PFSK-1 (cell line): ENCODE results near the gene DNALI1.

ENCODE experiments used
- POLR2AphosphoS5 ChIP-seq: IDR thresholded peaks from 2 replicates; pipeline ENCODE4 v1.6.1; 2012; ENCODE audit warnings: low read depth, mild to moderate bottlenecking, control low read depth, low read length, moderate library complexity
- SIN3A ChIP-seq: IDR thresholded peaks from 2 replicates; pipeline ENCODE4 v1.6.1; 2012; ENCODE audit warnings: mild to moderate bottlenecking, low read length, moderate library complexity, borderline replicate concordance; ENCODE audit not compliant: insufficient read depth
- TAF1 ChIP-seq: IDR thresholded peaks from 2 replicates; pipeline ENCODE4 v1.6.1; 2012; ENCODE audit warnings: low read length, control low read depth, borderline replicate concordance; ENCODE audit not compliant: insufficient read depth
- TF ChIP-seq, protein P1 (sequence below), 2 experiments: IDR thresholded peaks; 2 replicates each; pipeline versions ENCODE4 v1.6.1 to v1.8.0; 2011 to 2012; ENCODE audit warnings: low read depth in 2 of 2, low read length in 2 of 2, control low read depth in 1 of 2, inconsistent platforms in 1 of 2, mild to moderate bottlenecking in 1 of 2, moderate library complexity in 1 of 2; ENCODE audit not compliant: insufficient read depth in 1 of 2

DNA sequence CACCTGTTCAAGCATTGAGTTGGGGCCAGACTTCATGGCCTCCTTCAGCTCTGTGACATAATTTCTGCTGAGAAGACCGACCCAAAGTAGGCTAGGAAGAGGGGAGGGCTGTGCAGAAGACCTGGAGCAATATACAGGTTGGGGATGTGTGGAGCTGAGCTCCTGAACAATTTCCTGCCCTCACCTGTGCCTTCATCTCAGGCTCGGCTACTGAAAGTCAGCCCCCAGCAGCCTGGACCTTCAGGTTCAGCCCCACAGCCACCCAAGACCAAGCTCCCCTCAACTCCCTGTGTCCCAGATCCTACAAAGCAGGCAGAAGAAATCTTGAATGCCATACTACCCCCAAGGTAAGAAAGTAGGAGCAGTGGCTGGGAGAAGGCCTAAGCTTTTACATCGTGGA lies 662 bp downstream of the DNALI1 start:
- TF ChIP-seq POLR2AphosphoS5, result no peak
- TF ChIP-seq, protein P1, sequence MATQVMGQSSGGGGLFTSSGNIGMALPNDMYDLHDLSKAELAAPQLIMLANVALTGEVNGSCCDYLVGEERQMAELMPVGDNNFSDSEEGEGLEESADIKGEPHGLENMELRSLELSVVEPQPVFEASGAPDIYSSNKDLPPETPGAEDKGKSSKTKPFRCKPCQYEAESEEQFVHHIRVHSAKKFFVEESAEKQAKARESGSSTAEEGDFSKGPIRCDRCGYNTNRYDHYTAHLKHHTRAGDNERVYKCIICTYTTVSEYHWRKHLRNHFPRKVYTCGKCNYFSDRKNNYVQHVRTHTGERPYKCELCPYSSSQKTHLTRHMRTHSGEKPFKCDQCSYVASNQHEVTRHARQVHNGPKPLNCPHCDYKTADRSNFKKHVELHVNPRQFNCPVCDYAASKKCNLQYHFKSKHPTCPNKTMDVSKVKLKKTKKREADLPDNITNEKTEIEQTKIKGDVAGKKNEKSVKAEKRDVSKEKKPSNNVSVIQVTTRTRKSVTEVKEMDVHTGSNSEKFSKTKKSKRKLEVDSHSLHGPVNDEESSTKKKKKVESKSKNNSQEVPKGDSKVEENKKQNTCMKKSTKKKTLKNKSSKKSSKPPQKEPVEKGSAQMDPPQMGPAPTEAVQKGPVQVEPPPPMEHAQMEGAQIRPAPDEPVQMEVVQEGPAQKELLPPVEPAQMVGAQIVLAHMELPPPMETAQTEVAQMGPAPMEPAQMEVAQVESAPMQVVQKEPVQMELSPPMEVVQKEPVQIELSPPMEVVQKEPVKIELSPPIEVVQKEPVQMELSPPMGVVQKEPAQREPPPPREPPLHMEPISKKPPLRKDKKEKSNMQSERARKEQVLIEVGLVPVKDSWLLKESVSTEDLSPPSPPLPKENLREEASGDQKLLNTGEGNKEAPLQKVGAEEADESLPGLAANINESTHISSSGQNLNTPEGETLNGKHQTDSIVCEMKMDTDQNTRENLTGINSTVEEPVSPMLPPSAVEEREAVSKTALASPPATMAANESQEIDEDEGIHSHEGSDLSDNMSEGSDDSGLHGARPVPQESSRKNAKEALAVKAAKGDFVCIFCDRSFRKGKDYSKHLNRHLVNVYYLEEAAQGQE (IDR thresholded peaks at IDR 0.05; ENCODE audit: insufficient read depth in 1 of 2, low read depth in 2 of 2, low read length in 2 of 2), result no peak
- TF ChIP-seq SIN3A, result no peak
- no peak for TF ChIP-seq TAF1
